Tibial artery (tissue), 4 donors: ENCODE results near the gene UQCRH.

Experiments used
- DNase-seq, 2 donors: peaks; one replicate each; pipeline ENCODE4 v3.0.0-alpha.2; 2019
- H3K27ac ChIP-seq, 2 donors: fragments of 200-600 bp; sonication (generic) in 1 of 2; 1 replicate in 1 of 2; 2 replicates in 1 of 2; pipeline ENCODE4 v1.5.1; 2018 to 2019; ENCODE audit warnings: mild to moderate bottlenecking in 1 of 2
- H3K27me3 ChIP-seq, 2 donors: fragments of 200-600 bp; sonication (generic) in 1 of 2; one replicate each; pipeline versions ENCODE4 v1.5.1 to v1.6.0; 2016 to 2019
- H3K36me3 ChIP-seq, 3 donors: fragments of 200-600 bp; sonication (generic) in 2 of 3; one replicate each; pipeline ENCODE4 v1.5.1; 2016 to 2019; ENCODE audit warnings: mild to moderate bottlenecking in 2 of 3
- H3K4me1 ChIP-seq, 4 donors: fragments of 200-600 bp; sonication (generic) in 2 of 4; 1 replicate in 3 of 4; 2 replicates in 1 of 4; pipeline ENCODE4 v1.5.1; 2016 to 2019
- H3K4me3 ChIP-seq, 2 donors: fragments of 200-600 bp; sonication (generic) in 1 of 2; 1 replicate in 1 of 2; 2 replicates in 1 of 2; pipeline ENCODE4 v1.5.1; 2018 to 2019; ENCODE audit warnings: mild to moderate bottlenecking in 2 of 2
- H3K9me3 ChIP-seq, 3 donors: fragments of 200-600 bp; sonication (generic) in 1 of 3; one replicate each; pipeline ENCODE4 v1.5.1; 2016 to 2019
- CTCF ChIP-seq, 2 experiments: fragments of 200-600 bp in 1 of 2; fragments of 450-650 bp in 1 of 2; IDR thresholded peaks; one replicate each; pipeline ENCODE4 v1.5.1; 2017 to 2019; ENCODE audit warnings: antibody characterized with exemption in 2 of 2, mild to moderate bottlenecking in 1 of 2, moderate library complexity in 1 of 2
- intact Hi-C: fragments of 100-400 bp; cut with DNase I; formaldehyde crosslinking; loops from one replicate; pipeline ENCODE4 v1.15.0; 2023; ENCODE audit warnings: low total_unique reads

Gene UQCRH

GRCh38 chr1:46340404-46341221 is 37.1 kb downstream of the UQCRH start, which contains the start of gene NSUN4:
Gene NSUN4 (plus strand): TSS chr1:46340807. CDS start chr1:46340827, 20 bp downstream.
- peak within 1 kb of the TSS; percentile 59 to 82 for H3K4me3 ChIP-seq
- H3K36me3 ChIP-seq, result peaks cover 12 to 40% (median 20%) of the 10 kb centered on the region in 3 donors
- no peaks in the 10 kb centered on the region for H3K27me3 ChIP-seq
- peaks cover 0 to 24% (median 20%) of the 10 kb centered on the region in 4 donors for H3K4me1 ChIP-seq
- peak; percentile 95 to 97 for DNase-seq
- H3K9me3 ChIP-seq, result no peaks in the 10 kb centered on the region
- peak within 1 kb of the TSS; percentile 88 to 97 for H3K27ac ChIP-seq
- TF ChIP-seq CTCF (IDR thresholded peaks at IDR 0.05), result peak; percentile 57 to 62
- intact Hi-C loops, result loop anchor here (10.0 kb wide), 1 partner anchor 96 kb away; the partner anchor contains the start of gene RAD54L

GRCh38 chr1:46341222-46342083 is 38.0 kb downstream of the UQCRH start:
- Histone ChIP-seq H3K9me3 (no peaks in the 10 kb centered on the region), H3K36me3 (peaks cover 17 to 48% (median 27%) of the 10 kb centered on the region in 3 donors), H3K27ac (peak overlapping the region; percentile 88 to 97), H3K4me3 (peak overlapping the region; percentile 59 to 82), H3K27me3 (no peaks in the 10 kb centered on the region), H3K4me1 (peaks cover 0 to 24% (median 20%) of the 10 kb centered on the region in 4 donors)
- intact Hi-C loops, result loop anchor here (2.0 to 10.0 kb wide), 2 partner anchors 37 to 97 kb away; partner anchors contain the start of gene RAD54L
- TF ChIP-seq CTCF (IDR thresholded peaks at IDR 0.05), result no peak
- no peak for DNase-seq

- Histone ChIP-seq H3K4me3 (no peak overlapping the region), H3K27me3 (no peaks in the 10 kb centered on the region), H3K4me1 (peaks cover 0 to 24% (median 20%) of the 10 kb centered on the region in 4 donors), H3K36me3 (peaks cover 23 to 56% (median 34%) of the 10 kb centered on the region in 3 donors), H3K27ac (peak overlapping the region; percentile 88 to 97), H3K9me3 (no peaks in the 10 kb centered on the region)
- TF ChIP-seq CTCF (IDR thresholded peaks at IDR 0.05), result no peak
- DNase-seq, result no peak
- intact Hi-C loops, result loop anchor here (2.0 to 10.0 kb wide), 2 partner anchors 37 to 97 kb away; partner anchors contain the start of gene RAD54L
These were observed 38.7 kb downstream of the UQCRH start for GRCh38 chr1:46342084-46342656.

GRCh38 chr1:46342677-46343350 is 39.3 kb downstream of the UQCRH start:
- Histone ChIP-seq H3K36me3 (peaks cover 23 to 61% (median 40%) of the 10 kb centered on the region in 3 donors), H3K4me1 (peaks cover 0 to 24% (median 20%) of the 10 kb centered on the region in 4 donors), H3K4me3 (no peak overlapping the region), H3K27ac (peak overlapping the region; percentile 7 to 88), H3K9me3 (no peaks in the 10 kb centered on the region), H3K27me3 (no peaks in the 10 kb centered on the region)
- intact Hi-C loops, result loop anchor here (2.0 to 10.0 kb wide), 2 partner anchors 38 to 98 kb away; partner anchors contain the start of gene RAD54L
- DNase-seq, result no peak
- no peak for TF ChIP-seq CTCF (IDR thresholded peaks at IDR 0.05)
